Central memory CD4-positive, alpha-beta T cell (primary cell): ENCODE data around the gene TMEM9.

Source experiments
- DNase-seq: peaks from one replicate; pipeline ENCODE4 v3.0.0; 2022
- total RNA-seq, 3 experiments: gene quantifications; one replicate each; lab custom pipeline; 2026; lab: John Stamatoyannopoulos, UW

TMEM9 gene
- 6.4 to 16.8 (median 8.1) reads per million in 3 experiments for total RNA-seq

- DNase-seq, result peak; percentile 95
These were observed at the start of gene TMEM9 for GRCh38 chr1:201154389-201155165. Gene TMEM9 (minus strand): TSS chr1:201154474. CDS start chr1:201153923, 551 bp downstream.

- no peak for DNase-seq
These were observed 44.3 kb upstream of the TMEM9 start for GRCh38 chr1:201198598-201198997.

- DNase-seq, result no peak
These were observed 39.8 kb upstream of the TMEM9 start for GRCh38 chr1:201194046-201194445.

- DNase-seq, result no peak
These were observed 38.1 kb upstream of the TMEM9 start for GRCh38 chr1:201192261-201192788.

GRCh38 chr1:201191653-201192260 is 37.5 kb upstream of the TMEM9 start:
- DNase-seq, result no peak

- DNase-seq, result no peak
These were observed 36.4 kb upstream of the TMEM9 start, which contains the start of gene IGFN1 for GRCh38 chr1:201190624-201191051. Gene IGFN1 (plus strand): TSS chr1:201190824. CDS start chr1:201193294, 2,470 bp downstream.

- DNase-seq, result no peak
These were observed 35.7 kb upstream of the TMEM9 start for GRCh38 chr1:201190005-201190404.

GRCh38 chr1:201189085-201189484 is 34.8 kb upstream of the TMEM9 start:
- DNase-seq, result no peak

GRCh38 chr1:201186192-201186591 is 31.9 kb upstream of the TMEM9 start:
- DNase-seq, result no peak

GRCh38 chr1:201185527-201186128 is 31.4 kb upstream of the TMEM9 start:
- DNase-seq, result no peak

GRCh38 chr1:201185123-201185453 is 30.8 kb upstream of the TMEM9 start:
- no peak for DNase-seq

GRCh38 chr1:201184307-201185122 is 30.2 kb upstream of the TMEM9 start:
- DNase-seq, result no peak

GRCh38 chr1:201183753-201184152 is 29.5 kb upstream of the TMEM9 start:
- DNase-seq, result no peak

- no peak for DNase-seq
These were observed 28.9 kb upstream of the TMEM9 start for GRCh38 chr1:201183209-201183608.

GRCh38 chr1:201181726-201182125 is 27.5 kb upstream of the TMEM9 start:
- DNase-seq, result no peak

GRCh38 chr1:201181323-201181722 is 27.0 kb upstream of the TMEM9 start:
- DNase-seq, result no peak

GRCh38 chr1:201180901-201181300 is 26.6 kb upstream of the TMEM9 start:
- DNase-seq, result no peak

GRCh38 chr1:201180141-201180540 is 25.9 kb upstream of the TMEM9 start:
- DNase-seq, result no peak

GRCh38 chr1:201178718-201179117 is 24.4 kb upstream of the TMEM9 start:
- no peak for DNase-seq

GRCh38 chr1:201176940-201177339 is 22.7 kb upstream of the TMEM9 start:
- DNase-seq, result no peak

GRCh38 chr1:201175820-201176500 is 21.7 kb upstream of the TMEM9 start:
- DNase-seq, result no peak

- DNase-seq, result no peak
These were observed 19.5 kb upstream of the TMEM9 start for GRCh38 chr1:201173736-201174135.
